Liver (tissue), 4 donors: ENCODE measurements around the gene DISP3. TPM values are rescaled to one million over a fixed set of nuclear protein-coding genes. Genes with fewer than 3 reads are reported as not detected.

Experiments
- polyA plus RNA-seq, 2 donors: library from polyadenylated mRNA; stranded (reverse) in 1 of 2; unstranded in 1 of 2; fragments of 200-250 nt in 1 of 2; fragments of >200 nt in 1 of 2; fragmentation: Nextera tagmentation in 1 of 2; extraction: Ambion mirVana in 1 of 2; gene quantifications; one replicate each; pipeline versions ENCODE4 v1.2.1 to v1.2.3, GENCODE V29; 2013 to 2015
- total RNA-seq, 2 donors: library from RNA; depleted of rRNA; stranded (reverse); fragments of >200 nt; gene quantifications; one replicate each; pipeline ENCODE4 v1.2.3, GENCODE V29; 2014
- donor health status: healthy.
- donor health status: healthy.
- donor health status: healthy.

DISP3 gene
- total and polyA plus RNA-seq, 4 donors = 0.02 to 0.08 TPM; not detected in 2

Other genes starting within 250 kb of the DISP3 start
- 10 to 100 TPM; 21.8 to 45.0 TPM for gene MTOR, start 216.6 kb upstream of the DISP3 start, total RNA-seq
- gene MTOR, start 216.6 kb upstream of the DISP3 start, polyA plus RNA-seq = 10 to 100 TPM; 11.6 to 18.0 TPM
- 10 to 100 TPM in 1 of 2 donors, 1 to 10 TPM in 1; 5.4 to 10.2 TPM for gene UBIAD1, start 206.0 kb upstream of the DISP3 start, total RNA-seq
- 1 to 10 TPM; 8.7 to 9.0 TPM for gene UBIAD1, start 206.0 kb upstream of the DISP3 start, polyA plus RNA-seq
- gene FBXO2, start 175.3 kb downstream of the DISP3 start, total RNA-seq = 1 to 10 TPM; 1.7 to 2.9 TPM
- 10 to 100 TPM in 1 of 2 donors, 1 to 10 TPM in 1; 5.0 to 20.9 TPM for gene FBXO2, start 175.3 kb downstream of the DISP3 start, polyA plus RNA-seq
- gene FBXO44, start 175.7 kb downstream of the DISP3 start, total RNA-seq = 1 to 10 TPM; 3.6 to 6.4 TPM
- gene FBXO44, start 175.7 kb downstream of the DISP3 start, polyA plus RNA-seq = 10 to 100 TPM in 1 of 2 donors, 1 to 10 TPM in 1; 7.1 to 13.2 TPM
- 1 to 10 TPM; 5.7 to 7.5 TPM for gene FBXO6, start 185.0 kb downstream of the DISP3 start, total RNA-seq
- gene FBXO6, start 185.0 kb downstream of the DISP3 start, polyA plus RNA-seq = 10 to 100 TPM in 1 of 2 donors, 1 to 10 TPM in 1; 7.5 to 15.5 TPM
- gene MAD2L2, start 202.0 kb downstream of the DISP3 start, total RNA-seq = 10 to 100 TPM; 17.5 to 26.2 TPM
- 10 to 100 TPM; 37.6 to 43.1 TPM for gene MAD2L2, start 202.0 kb downstream of the DISP3 start, polyA plus RNA-seq
- under 1 TPM in 1 of 2 donors, not detected in 1; under 0.01 TPM for gene DRAXIN, start 212.6 kb downstream of the DISP3 start, total RNA-seq
- under 1 TPM in 1 of 2 donors, not detected in 1; 0.01 TPM for gene DRAXIN, start 212.6 kb downstream of the DISP3 start, polyA plus RNA-seq